HG02973 (cell line): ENCODE data around the gene PDGFA.

Experiments
- ATAC-seq: cut with Tn5 transposase; IDR thresholded peaks from one replicate; pipeline ENCODE4 v1.9.1; 2021; ENCODE audit warnings: moderate library complexity; ENCODE audit not compliant: unreplicated experiment

The PDGFA gene

GRCh38 chr7:517774-518629, 1.6 kb downstream of the PDGFA start:
- no peak for ATAC-seq

GRCh38 chr7:516606-517456, 2.8 kb downstream of the PDGFA start:
- ATAC-seq, result no peak

- no peak for ATAC-seq
These were observed 3.4 kb downstream of the PDGFA start for GRCh38 chr7:516216-516605.

- no peak for ATAC-seq
These were observed 4.0 kb downstream of the PDGFA start for GRCh38 chr7:515628-516027.

- ATAC-seq, result no peak
These were observed 4.7 kb downstream of the PDGFA start for GRCh38 chr7:514651-515598.

GRCh38 chr7:514242-514641, 5.4 kb downstream of the PDGFA start:
- no peak for ATAC-seq

GRCh38 chr7:513521-514166, 6.0 kb downstream of the PDGFA start:
- ATAC-seq, result no peak

GRCh38 chr7:512541-513311, 6.9 kb downstream of the PDGFA start:
- no peak for ATAC-seq

GRCh38 chr7:512146-512510, 7.5 kb downstream of the PDGFA start:
- no peak for ATAC-seq

GRCh38 chr7:511476-512145, 8.0 kb downstream of the PDGFA start:
- ATAC-seq, result no peak

GRCh38 chr7:510782-511281, 8.8 kb downstream of the PDGFA start:
- no peak for ATAC-seq

GRCh38 chr7:510131-510481, 9.5 kb downstream of the PDGFA start:
- no peak for ATAC-seq

- ATAC-seq, result no peak
These were observed 10.1 kb downstream of the PDGFA start for GRCh38 chr7:509426-510130.

GRCh38 chr7:508461-509170, 11.0 kb downstream of the PDGFA start:
- ATAC-seq, result no peak

GRCh38 chr7:507623-508300, 11.9 kb downstream of the PDGFA start:
- ATAC-seq, result no peak

GRCh38 chr7:506921-507622, 12.6 kb downstream of the PDGFA start:
- no peak for ATAC-seq

GRCh38 chr7:506391-506831, 13.2 kb downstream of the PDGFA start:
- no peak for ATAC-seq
